EH (cell line): ENCODE measurements around the gene MRPS2.
A peak's percentile ranks its signal among the peaks of the same experiment; 100 is the strongest.

Source experiments
- DNase-seq: peaks from one replicate; pipeline ENCODE4 v3.0.0-alpha.2; 2015; ENCODE audit warnings: low read depth

Gene MRPS2

GRCh38 chr9:135480071-135480939 is 20.2 kb upstream of the MRPS2 start:
- peak; percentile 54 for DNase-seq

- no peak for DNase-seq
Measured at GRCh38 chr9:135480940-135481310, 19.6 kb upstream of the MRPS2 start.

- no peak for DNase-seq
Measured at GRCh38 chr9:135482015-135482754, 18.3 kb upstream of the MRPS2 start.

DNA sequence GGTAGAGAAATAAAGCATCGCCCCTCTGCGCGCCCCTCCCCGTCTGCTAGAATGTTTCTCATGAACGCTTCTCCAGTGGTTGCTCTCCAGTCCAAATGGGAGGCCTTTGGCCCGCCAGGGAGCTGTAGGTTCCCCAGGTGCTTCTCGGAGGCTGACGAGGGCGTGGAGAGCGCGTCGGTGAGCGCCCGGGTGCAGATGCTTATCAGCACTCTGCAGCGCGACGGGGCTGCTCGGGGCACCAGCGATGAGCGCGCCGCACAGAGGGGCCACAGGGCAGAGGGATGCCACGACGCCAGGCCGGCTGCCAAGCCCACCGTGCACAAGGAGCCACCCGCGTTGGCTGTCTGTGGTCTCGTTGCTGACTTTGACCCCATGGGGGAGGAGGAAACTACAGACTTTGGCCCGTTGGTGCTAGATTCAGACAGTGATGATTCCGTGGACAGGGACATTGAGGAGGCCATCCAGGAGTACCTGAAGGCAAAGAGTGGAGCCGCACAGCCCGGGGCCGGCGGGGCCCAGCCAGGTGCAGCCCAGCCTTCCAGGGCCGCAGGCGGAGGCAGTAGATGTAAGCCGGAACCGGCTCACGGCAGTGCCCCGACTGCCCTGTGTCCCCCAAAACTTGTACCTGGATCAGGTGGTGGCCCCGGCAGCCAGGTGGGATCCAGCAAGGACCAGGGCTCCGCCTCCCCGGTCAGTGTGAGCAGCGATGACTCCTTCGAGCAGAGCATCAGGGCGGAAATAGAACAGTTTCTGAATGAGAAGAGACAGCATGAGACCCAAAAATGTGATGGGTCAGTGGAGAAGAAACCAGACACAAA is 15.8 kb upstream of the MRPS2 start:
- no peak for DNase-seq

GRCh38 chr9:135485385-135485784 is 15.1 kb upstream of the MRPS2 start:
- DNase-seq: no peak

DNA sequence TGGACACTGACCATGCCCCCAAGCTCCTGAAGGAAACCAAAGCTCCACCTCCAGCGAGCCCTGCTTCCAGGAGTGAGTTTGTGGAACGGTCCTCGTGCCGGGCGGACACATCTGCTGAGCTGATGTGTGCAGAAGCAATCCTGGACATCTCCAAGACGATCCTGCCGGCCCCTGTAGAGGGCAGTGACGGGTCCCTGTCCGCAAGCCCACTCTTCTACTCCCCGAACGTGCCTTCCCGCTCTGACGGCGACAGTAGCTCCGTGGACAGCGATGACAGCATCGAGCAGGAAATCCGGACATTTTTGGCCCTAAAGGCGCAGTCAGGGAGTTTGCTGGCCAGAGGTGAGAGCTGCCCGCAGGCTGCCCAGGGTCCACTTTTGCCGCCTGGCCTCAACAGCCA is 14.7 kb upstream of the MRPS2 start:
- DNase-seq: no peak

GRCh38 chr9:135486267-135487065 is 14.0 kb upstream of the MRPS2 start:
- no peak for DNase-seq

GRCh38 chr9:135487281-135488012 is 13.0 kb upstream of the MRPS2 start:
- no peak for DNase-seq

DNA sequence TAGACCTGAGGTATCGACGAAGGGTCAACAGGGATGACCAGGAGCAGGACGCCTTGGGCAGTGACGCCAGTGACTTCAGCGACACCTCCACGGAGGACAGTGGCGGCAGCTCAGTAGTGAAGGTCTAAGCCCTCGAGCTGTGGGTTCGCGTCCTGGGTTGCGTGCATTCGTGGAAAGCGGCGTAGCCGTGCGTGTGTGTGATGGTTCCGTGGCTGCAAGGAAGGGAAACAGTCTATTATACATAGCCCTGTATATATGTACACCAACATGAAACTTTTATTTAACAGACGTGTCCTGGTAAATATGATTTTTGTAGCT is 12.5 kb upstream of the MRPS2 start:
- no peak for DNase-seq

DNA sequence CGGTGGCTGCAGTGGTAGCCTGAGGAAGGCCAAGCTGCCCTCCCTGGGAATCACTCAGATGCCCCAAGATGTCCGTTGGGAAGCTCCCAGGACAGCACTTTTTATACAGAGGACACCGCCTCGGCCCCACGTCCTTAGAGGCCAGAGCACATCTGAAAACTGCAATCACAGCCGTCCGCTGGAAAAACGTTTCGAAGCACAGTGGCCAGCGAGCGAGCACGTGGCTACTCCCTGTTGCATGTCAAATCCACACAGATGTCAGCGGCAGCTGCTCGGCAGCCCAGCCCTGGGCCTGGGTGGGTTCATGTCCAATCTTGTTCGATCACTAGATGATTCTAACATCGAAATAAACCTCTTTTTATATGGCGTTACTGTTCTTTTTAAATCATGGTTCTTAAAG is 12.0 kb upstream of the MRPS2 start:
- no peak for DNase-seq

DNA sequence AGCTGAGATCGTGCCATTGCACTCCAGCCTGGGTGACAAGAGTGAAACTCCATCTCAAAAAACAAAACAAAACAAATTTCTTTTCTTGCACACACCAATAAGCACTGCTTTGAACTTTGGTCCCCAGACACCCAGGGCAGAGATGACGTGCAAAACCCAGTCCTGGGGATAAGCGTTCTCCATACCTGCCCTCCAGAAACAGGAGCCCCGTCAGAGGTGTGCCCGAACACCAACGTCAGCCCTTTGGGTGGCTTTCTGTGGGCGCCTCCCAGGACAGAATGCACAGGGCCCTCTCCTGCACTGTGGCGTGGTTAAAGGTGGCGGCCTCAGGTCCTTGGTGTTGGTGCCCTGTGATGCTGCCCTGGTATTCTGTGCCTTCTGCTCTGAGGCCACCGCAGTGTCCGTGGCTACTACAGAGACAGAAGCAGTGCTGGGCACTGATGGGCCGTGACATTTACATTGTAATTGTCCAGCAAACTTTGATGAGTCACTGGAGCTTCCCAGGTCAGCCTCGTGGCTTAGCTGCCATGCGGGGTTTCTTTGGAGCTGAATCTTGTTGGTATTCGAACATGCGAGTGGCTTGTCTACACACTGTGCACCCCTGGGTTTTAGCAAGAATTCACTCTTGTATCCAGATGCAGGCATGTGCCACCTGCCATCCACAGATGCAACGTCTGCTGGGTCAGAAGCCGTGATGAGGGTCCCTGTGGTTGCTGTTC is 11.1 kb upstream of the MRPS2 start:
- peak; percentile 10 for DNase-seq

- DNase-seq: no peak
Measured at GRCh38 chr9:135490166-135490870, 10.2 kb upstream of the MRPS2 start.

- DNase-seq: no peak
Measured at GRCh38 chr9:135490980-135491464, 9.5 kb upstream of the MRPS2 start.

GRCh38 chr9:135491764-135492163 is 8.7 kb upstream of the MRPS2 start:
- no peak for DNase-seq

- DNase-seq: no peak
Measured at GRCh38 chr9:135492886-135493669, 7.4 kb upstream of the MRPS2 start.

DNA sequence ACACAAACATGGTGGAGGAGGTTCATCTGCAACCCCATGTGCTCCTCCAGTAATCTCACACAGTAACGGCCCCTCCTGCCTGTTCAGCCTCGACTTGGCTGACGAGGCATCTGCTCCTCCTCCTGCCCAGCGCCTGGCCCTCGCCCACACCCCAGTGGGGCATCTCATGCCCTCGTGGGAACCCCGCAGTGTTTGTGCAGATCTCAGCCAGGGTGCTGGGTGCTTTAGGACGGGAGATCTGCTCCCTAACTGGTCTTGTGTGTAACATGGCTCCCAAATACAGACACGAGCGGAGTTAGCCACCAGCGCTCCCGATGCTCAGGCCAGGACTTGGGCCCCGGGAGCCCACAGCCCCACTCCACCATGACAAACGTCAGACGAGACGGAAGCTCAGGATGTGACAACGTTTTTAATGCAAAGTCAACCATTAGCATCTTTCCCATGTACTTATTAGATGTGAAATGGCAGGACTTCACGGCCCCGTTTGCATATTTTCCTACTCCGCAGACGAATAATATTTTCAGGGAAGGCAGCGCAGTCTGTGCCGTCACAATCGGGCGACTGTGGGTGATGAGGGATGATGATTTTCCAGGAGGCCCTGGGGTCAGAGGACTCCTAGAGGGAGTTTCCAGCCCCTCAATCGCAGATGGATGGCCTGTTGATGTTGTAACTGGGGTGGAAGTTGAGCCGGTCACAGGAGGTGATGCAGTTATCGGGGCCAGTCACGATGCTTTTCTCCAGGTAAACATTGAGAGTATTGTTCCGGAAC is 5.5 kb upstream of the MRPS2 start:
- no peak for DNase-seq

DNA sequence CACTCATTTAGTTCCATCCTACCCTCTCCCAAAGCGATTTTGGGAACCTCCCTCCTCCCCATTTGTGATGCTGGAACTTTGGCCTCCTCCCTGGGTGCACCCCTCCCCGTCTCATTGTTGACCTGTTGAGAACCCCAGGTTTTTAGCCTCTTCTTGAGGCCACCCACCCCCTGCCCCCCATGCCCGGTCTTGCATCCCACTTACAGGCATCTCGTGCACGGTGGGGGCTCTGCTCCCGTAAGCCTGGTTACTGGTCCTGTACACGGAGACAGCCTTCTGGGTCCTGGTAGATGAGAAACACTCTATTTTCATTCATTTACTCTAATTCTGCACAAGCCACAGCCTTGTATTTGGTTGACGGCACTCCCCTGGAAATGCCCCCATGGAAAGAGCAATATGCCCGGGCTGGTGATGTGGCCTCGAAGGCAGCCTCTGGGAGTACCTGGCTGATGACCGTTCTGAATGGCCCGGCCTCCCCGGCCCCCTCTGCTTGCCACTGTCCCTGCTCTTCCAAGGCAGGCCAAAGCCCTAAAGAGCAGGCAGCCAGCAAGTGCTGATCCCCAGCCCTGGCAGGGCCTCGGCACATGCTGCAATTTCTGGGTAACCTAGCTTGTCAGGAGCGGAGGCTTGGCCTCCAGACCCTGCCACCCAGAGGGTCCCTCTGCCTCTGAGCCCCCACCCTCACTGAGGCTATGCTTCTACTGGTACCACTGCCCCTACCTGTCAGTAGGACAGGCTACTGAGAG is 1.9 kb upstream of the MRPS2 start:
- no peak for DNase-seq
